ENCODE data around the gene RFNG.

Gene RFNG

DNA sequence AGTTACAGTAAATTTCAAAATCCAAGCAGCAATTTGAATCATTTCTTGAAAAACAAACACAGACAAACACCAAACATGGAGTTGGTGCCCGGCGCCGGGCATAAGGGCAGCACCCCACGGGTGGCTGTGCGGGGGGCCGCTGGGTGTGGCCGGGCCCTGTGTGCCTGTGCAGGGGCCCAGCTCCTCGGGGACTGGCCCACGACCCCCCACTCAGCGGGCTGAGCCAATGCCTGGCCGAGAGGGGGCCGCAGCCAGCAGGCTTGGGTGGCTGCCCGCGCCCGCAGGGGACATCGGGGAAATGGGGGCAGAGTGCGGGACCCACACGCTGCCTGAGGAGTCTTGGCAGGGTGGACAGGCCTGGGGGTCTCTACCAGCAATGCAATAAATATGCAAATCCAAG lies 26.8 kb upstream of the RFNG start:
- no peak for DNase-seq (ENCODE audit: low spot score)
- peaks cover 0 to 1% of the 10 kb centered on the region in 2 donors for H3K9me3 ChIP-seq (replicated peaks in 1 of 2; ENCODE audit: control insufficient read depth in 2 of 2, insufficient read depth in 1 of 2, low read depth in 1 of 2, low read length in 2 of 2)
- no peak overlapping the region for H4K8ac ChIP-seq (ENCODE audit: low read depth, low read length)
- no peak overlapping the region for H2AK5ac ChIP-seq (ENCODE audit: low read depth, low read length)
- H3K4me1 ChIP-seq (ENCODE audit: control insufficient read depth in 2 of 2, insufficient read depth in 1 of 2, low read depth in 1 of 2, low read length in 2 of 2) = peaks cover 0 to 3% of the 10 kb centered on the region in 2 donors
- no peak overlapping the region for H2BK12ac ChIP-seq (ENCODE audit: low read length)
- H3K4ac ChIP-seq (ENCODE audit: low read length) = no peak overlapping the region
- H2BK15ac ChIP-seq (ENCODE audit: low read length) = no peak overlapping the region
- no peak overlapping the region for H2AFZ ChIP-seq (ENCODE audit: low read length)
- H3K9ac ChIP-seq (ENCODE audit: low read depth, low read length, poor library complexity) = no peak overlapping the region
- no peaks in the 10 kb centered on the region for H3K27me3 ChIP-seq (ENCODE audit: control insufficient read depth in 3 of 3, insufficient read depth in 3 of 3, low read depth in 1 of 3, low read length in 3 of 3)
- peaks cover 46 to 58% of the 10 kb centered on the region in 2 donors for H3K36me3 ChIP-seq (replicated peaks in 1 of 2; ENCODE audit: control insufficient read depth in 2 of 2, insufficient read depth in 2 of 2, low read length in 2 of 2)
- H2BK5ac ChIP-seq (ENCODE audit: low read length) = no peak overlapping the region
- no peak overlapping the region for H3K18ac ChIP-seq (ENCODE audit: low read length)
- peaks cover 21% of the 10 kb centered on the region for H3K79me1 ChIP-seq (ENCODE audit: low read depth, low read length)
- H3K23ac ChIP-seq (ENCODE audit: low read depth, low read length, poor library complexity) = no peak overlapping the region
- no CpG with 5 or more reads among the region's 18 CpGs for WGBS, 2 donors (ENCODE audit: extremely low coverage in 2 of 2, insufficient read length in 2 of 2, insufficient replicate concordance in 1 of 2)
- H3K27ac ChIP-seq (replicated peaks; ENCODE audit: low read length) = no peak overlapping the region
- H3K14ac ChIP-seq (ENCODE audit: low read length) = no peak overlapping the region
- no peak overlapping the region for H4K91ac ChIP-seq (ENCODE audit: low read depth, low read length, poor library complexity)
- no peak overlapping the region for H3K4me2 ChIP-seq (ENCODE audit: insufficient read depth, low read length, poor library complexity, severe bottlenecking)
- no peak overlapping the region for H3K4me3 ChIP-seq (ENCODE audit: low read length in 2 of 2)
- H2BK120ac ChIP-seq (ENCODE audit: low read depth, low read length) = no peak overlapping the region

GRCh38 chr17:82077617-82078358 lies 26.2 kb upstream of the RFNG start:
- H3K14ac ChIP-seq (ENCODE audit: low read length) = no peak overlapping the region
- H3K4me3 ChIP-seq (ENCODE audit: low read length in 2 of 2) = peak overlapping the region in 1 of 2 donors; percentile 3
- peaks cover 0 to 1% of the 10 kb centered on the region in 2 donors for H3K9me3 ChIP-seq (replicated peaks in 1 of 2; ENCODE audit: control insufficient read depth in 2 of 2, insufficient read depth in 1 of 2, low read depth in 1 of 2, low read length in 2 of 2)
- H3K36me3 ChIP-seq (replicated peaks in 1 of 2; ENCODE audit: control insufficient read depth in 2 of 2, insufficient read depth in 2 of 2, low read length in 2 of 2) = peaks cover 40 to 51% of the 10 kb centered on the region in 2 donors
- H3K79me1 ChIP-seq (ENCODE audit: low read depth, low read length) = peaks cover 15% of the 10 kb centered on the region
- WGBS, 2 donors (ENCODE audit: extremely low coverage in 2 of 2, insufficient read length in 2 of 2, insufficient replicate concordance in 1 of 2) = no CpG with 5 or more reads among the region's 28 CpGs
- no peak overlapping the region for H2BK120ac ChIP-seq (ENCODE audit: low read depth, low read length)
- H3K27me3 ChIP-seq (ENCODE audit: control insufficient read depth in 3 of 3, insufficient read depth in 3 of 3, low read depth in 1 of 3, low read length in 3 of 3) = no peaks in the 10 kb centered on the region
- H2AK5ac ChIP-seq (ENCODE audit: low read depth, low read length) = no peak overlapping the region
- no peak overlapping the region for H3K9ac ChIP-seq (ENCODE audit: low read depth, low read length, poor library complexity)
- no peak overlapping the region for H3K4me2 ChIP-seq (ENCODE audit: insufficient read depth, low read length, poor library complexity, severe bottlenecking)
- peak overlapping the region; percentile 48 for H3K18ac ChIP-seq (ENCODE audit: low read length)
- H3K4ac ChIP-seq (ENCODE audit: low read length) = no peak overlapping the region
- H3K27ac ChIP-seq (replicated peaks; ENCODE audit: low read length) = no peak overlapping the region
- no peak overlapping the region for H2BK5ac ChIP-seq (ENCODE audit: low read length)
- no peak overlapping the region for H2BK12ac ChIP-seq (ENCODE audit: low read length)
- H3K4me1 ChIP-seq (ENCODE audit: control insufficient read depth in 2 of 2, insufficient read depth in 1 of 2, low read depth in 1 of 2, low read length in 2 of 2) = peaks cover 0 to 3% of the 10 kb centered on the region in 2 donors
- H3K23ac ChIP-seq (ENCODE audit: low read depth, low read length, poor library complexity) = peak overlapping the region; percentile 80
- no peak overlapping the region for H2AFZ ChIP-seq (ENCODE audit: low read length)
- no peak overlapping the region for H2BK15ac ChIP-seq (ENCODE audit: low read length)
- no peak overlapping the region for H4K8ac ChIP-seq (ENCODE audit: low read depth, low read length)
- DNase-seq (ENCODE audit: low spot score) = no peak
- no peak overlapping the region for H4K91ac ChIP-seq (ENCODE audit: low read depth, low read length, poor library complexity)

- peak overlapping the region; percentile 29 for H3K27ac ChIP-seq (replicated peaks; ENCODE audit: low read length)
- H2BK5ac ChIP-seq (ENCODE audit: low read length) = no peak overlapping the region
- peak overlapping the region; percentile 46 for H2AK5ac ChIP-seq (ENCODE audit: low read depth, low read length)
- H3K23ac ChIP-seq (ENCODE audit: low read depth, low read length, poor library complexity) = no peak overlapping the region
- H2BK15ac ChIP-seq (ENCODE audit: low read length) = no peak overlapping the region
- WGBS, 2 donors (ENCODE audit: extremely low coverage in 2 of 2, insufficient read length in 2 of 2, insufficient replicate concordance in 1 of 2) = no CpG with 5 or more reads among the region's 21 CpGs
- peaks cover 12% of the 10 kb centered on the region for H3K79me1 ChIP-seq (ENCODE audit: low read depth, low read length)
- H4K91ac ChIP-seq (ENCODE audit: low read depth, low read length, poor library complexity) = no peak overlapping the region
- no peak overlapping the region for H3K14ac ChIP-seq (ENCODE audit: low read length)
- H3K18ac ChIP-seq (ENCODE audit: low read length) = peak overlapping the region; percentile 48
- no peak overlapping the region for H3K4me3 ChIP-seq (ENCODE audit: low read length in 2 of 2)
- no peaks in the 10 kb centered on the region for H3K27me3 ChIP-seq (ENCODE audit: control insufficient read depth in 3 of 3, insufficient read depth in 3 of 3, low read depth in 1 of 3, low read length in 3 of 3)
- peaks cover 32 to 43% of the 10 kb centered on the region in 2 donors for H3K36me3 ChIP-seq (replicated peaks in 1 of 2; ENCODE audit: control insufficient read depth in 2 of 2, insufficient read depth in 2 of 2, low read length in 2 of 2)
- H2BK120ac ChIP-seq (ENCODE audit: low read depth, low read length) = no peak overlapping the region
- no peak overlapping the region for H2BK12ac ChIP-seq (ENCODE audit: low read length)
- no peak for DNase-seq (ENCODE audit: low spot score)
- peaks cover 0 to 1% of the 10 kb centered on the region in 2 donors for H3K9me3 ChIP-seq (replicated peaks in 1 of 2; ENCODE audit: control insufficient read depth in 2 of 2, insufficient read depth in 1 of 2, low read depth in 1 of 2, low read length in 2 of 2)
- no peak overlapping the region for H2AFZ ChIP-seq (ENCODE audit: low read length)
- H3K4ac ChIP-seq (ENCODE audit: low read length) = no peak overlapping the region
- H3K4me1 ChIP-seq (ENCODE audit: control insufficient read depth in 2 of 2, insufficient read depth in 1 of 2, low read depth in 1 of 2, low read length in 2 of 2) = peaks cover 0 to 3% of the 10 kb centered on the region in 2 donors
- no peak overlapping the region for H3K9ac ChIP-seq (ENCODE audit: low read depth, low read length, poor library complexity)
- no peak overlapping the region for H4K8ac ChIP-seq (ENCODE audit: low read depth, low read length)
- H3K4me2 ChIP-seq (ENCODE audit: insufficient read depth, low read length, poor library complexity, severe bottlenecking) = no peak overlapping the region
Observed at GRCh38 chr17:82076785-82077591, 25.4 kb upstream of the RFNG start.

Measured in neuronal stem cell (in vitro differentiated cells).